K562 (cell line): ENCODE measurements around the gene HLA-DMB. TPM values are rescaled to one million over a fixed set of nuclear protein-coding genes. Genes with fewer than 3 reads are reported as not detected.

Experiments used
- PPARD ChIP-seq: fragments of 250-450 bp; sonication (Bioruptor Pico); IDR thresholded peaks from 2 replicates; pipeline ENCODE4 v1.8.0; 2022; ENCODE audit warnings: inconsistent platforms, mild to moderate bottlenecking, moderate library complexity
- SIX5 ChIP-seq, 2 experiments: IDR thresholded peaks; 2 replicates each; pipeline ENCODE4 v1.6.1; 2011; ENCODE audit warnings: low read length in 2 of 2, borderline replicate concordance in 1 of 2, low read depth in 1 of 2, mild to moderate bottlenecking in 1 of 2, moderate library complexity in 1 of 2; ENCODE audit not compliant: insufficient read depth in 1 of 2
- TOE1 ChIP-seq, 2 experiments: fragments of 450-650 bp in 1 of 2; sonication (generic) in 1 of 2; formaldehyde crosslinking in 1 of 2; IDR thresholded peaks; 2 replicates each; pipeline versions ENCODE4 v1.7.1 to v1.8.0; 2016 to 2022; ENCODE audit warnings: borderline replicate concordance in 2 of 2, mild to moderate bottlenecking in 2 of 2, antibody characterized with exemption in 1 of 2, inconsistent platforms in 1 of 2, low read depth in 1 of 2, missing genetic modification reagents in 1 of 2, moderate library complexity in 1 of 2
- ZNF764 ChIP-seq: fragments of 250-450 bp; sonication (Bioruptor Pico); IDR thresholded peaks from 2 replicates; pipeline ENCODE4 v1.4.0; 2020; ENCODE audit warnings: low read depth, mild to moderate bottlenecking, moderate library complexity
- polyA plus RNA-seq, 8 experiments: library from polyadenylated mRNA; depleted of rRNA in 4 of 8; stranded (reverse) in 5 of 8; unstranded in 3 of 8; fragments of >200 nt; fragmentation: Nextera tagmentation in 2 of 8; fragmentation: Illumina TruSeq in 1 of 8; extraction: Ambion mirVana in 2 of 8; extraction: Trizol in 1 of 8; gene quantifications; 2 replicates each; pipeline versions ENCODE4 v1.2.1 to v1.2.3, GENCODE V29; 2011 to 2014; ENCODE audit warnings: inconsistent platforms in 1 of 8, missing spikeins in 1 of 8
- total RNA-seq, 7 experiments: library from RNA; depleted of rRNA in 6 of 7; stranded (reverse); fragments of >200 nt in 6 of 7; fragmentation: Illumina TruSeq in 2 of 7; extraction: Trizol in 2 of 7; gene quantifications; 2 replicates each; pipeline versions ENCODE4 v1.2.1 to v1.2.3, GENCODE V29; 2011 to 2021; ENCODE audit warnings: low replicate concordance in 1 of 7
- TF ChIP-seq, protein P1 (sequence below): sonication (generic); formaldehyde crosslinking; IDR thresholded peaks from 2 replicates; pipeline ENCODE4 v1.8.1; 2023; ENCODE audit warnings: missing genetic modification reagents, mild to moderate bottlenecking, borderline replicate concordance

The HLA-DMB gene
- total and polyA plus RNA-seq, 9 of the 15 experiments (the other 6 are each of a cell fraction or from before 2014, with no cell fraction given): 0.38 TPM; not detected in 8

DNA sequence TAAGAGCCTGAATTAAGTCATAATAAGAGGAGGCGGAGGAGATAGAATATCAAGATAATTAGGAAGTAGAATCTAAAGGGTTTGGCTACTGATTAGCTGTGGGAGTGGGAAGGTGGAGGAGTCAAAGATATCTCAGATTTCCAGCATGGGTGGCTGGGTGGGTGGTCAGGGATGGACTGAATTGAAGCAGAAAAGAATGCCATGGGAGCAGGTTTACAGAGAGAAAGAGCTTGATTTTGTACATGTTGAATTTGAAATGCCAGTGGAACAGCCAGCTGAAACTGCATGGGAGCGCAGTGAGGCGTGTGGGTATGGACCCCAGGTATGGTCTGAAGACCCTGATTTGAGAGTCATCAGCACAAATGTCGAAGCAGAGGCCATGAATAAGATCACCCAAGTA, 13.4 kb upstream of the HLA-DMB start (continued):
- TF ChIP-seq TOE1 (IDR thresholded peaks at IDR 0.05; ENCODE audit: borderline replicate concordance) (no peak), TOE1 (CRISPR knock-in tag; IDR thresholded peaks at IDR 0.05; ENCODE audit: borderline replicate concordance, low read depth) (no peak), PPARD (CRISPR knock-in tag) (no peak), ZNF764 (no peak), SIX5 (IDR thresholded peaks at IDR 0.05; ENCODE audit: borderline replicate concordance in 1 of 2, insufficient read depth in 1 of 2, low read depth in 1 of 2, low read length in 2 of 2) (no peak)
- TF ChIP-seq, protein P1, sequence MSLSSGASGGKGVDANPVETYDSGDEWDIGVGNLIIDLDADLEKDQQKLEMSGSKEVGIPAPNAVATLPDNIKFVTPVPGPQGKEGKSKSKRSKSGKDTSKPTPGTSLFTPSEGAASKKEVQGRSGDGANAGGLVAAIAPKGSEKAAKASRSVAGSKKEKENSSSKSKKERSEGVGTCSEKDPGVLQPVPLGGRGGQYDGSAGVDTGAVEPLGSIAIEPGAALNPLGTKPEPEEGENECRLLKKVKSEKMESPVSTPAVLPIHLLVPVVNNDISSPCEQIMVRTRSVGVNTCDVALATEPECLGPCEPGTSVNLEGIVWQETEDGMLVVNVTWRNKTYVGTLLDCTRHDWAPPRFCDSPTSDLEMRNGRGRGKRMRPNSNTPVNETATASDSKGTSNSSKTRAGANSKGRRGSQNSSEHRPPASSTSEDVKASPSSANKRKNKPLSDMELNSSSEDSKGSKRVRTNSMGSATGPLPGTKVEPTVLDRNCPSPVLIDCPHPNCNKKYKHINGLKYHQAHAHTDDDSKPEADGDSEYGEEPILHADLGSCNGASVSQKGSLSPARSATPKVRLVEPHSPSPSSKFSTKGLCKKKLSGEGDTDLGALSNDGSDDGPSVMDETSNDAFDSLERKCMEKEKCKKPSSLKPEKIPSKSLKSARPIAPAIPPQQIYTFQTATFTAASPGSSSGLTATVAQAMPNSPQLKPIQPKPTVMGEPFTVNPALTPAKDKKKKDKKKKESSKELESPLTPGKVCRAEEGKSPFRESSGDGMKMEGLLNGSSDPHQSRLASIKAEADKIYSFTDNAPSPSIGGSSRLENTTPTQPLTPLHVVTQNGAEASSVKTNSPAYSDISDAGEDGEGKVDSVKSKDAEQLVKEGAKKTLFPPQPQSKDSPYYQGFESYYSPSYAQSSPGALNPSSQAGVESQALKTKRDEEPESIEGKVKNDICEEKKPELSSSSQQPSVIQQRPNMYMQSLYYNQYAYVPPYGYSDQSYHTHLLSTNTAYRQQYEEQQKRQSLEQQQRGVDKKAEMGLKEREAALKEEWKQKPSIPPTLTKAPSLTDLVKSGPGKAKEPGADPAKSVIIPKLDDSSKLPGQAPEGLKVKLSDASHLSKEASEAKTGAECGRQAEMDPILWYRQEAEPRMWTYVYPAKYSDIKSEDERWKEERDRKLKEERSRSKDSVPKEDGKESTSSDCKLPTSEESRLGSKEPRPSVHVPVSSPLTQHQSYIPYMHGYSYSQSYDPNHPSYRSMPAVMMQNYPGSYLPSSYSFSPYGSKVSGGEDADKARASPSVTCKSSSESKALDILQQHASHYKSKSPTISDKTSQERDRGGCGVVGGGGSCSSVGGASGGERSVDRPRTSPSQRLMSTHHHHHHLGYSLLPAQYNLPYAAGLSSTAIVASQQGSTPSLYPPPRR (CRISPR knock-in tag): no peak
